ENCODE results near the gene NCKAP1.

Gene NCKAP1

GRCh38 chr2:182962641-182963040 lies 75.6 kb downstream of the NCKAP1 start:
- TF ChIP-seq CTCF (IDR thresholded peaks at IDR 0.05): no peak

- no peak for TF ChIP-seq CTCF (IDR thresholded peaks at IDR 0.05)
Measured at GRCh38 chr2:182954789-182955188, 83.5 kb downstream of the NCKAP1 start.

GRCh38 chr2:182952741-182953450 lies 85.4 kb downstream of the NCKAP1 start:
- no peak for TF ChIP-seq CTCF (IDR thresholded peaks at IDR 0.05)

GRCh38 chr2:182951948-182952663 lies 86.2 kb downstream of the NCKAP1 start:
- no peak for TF ChIP-seq CTCF (IDR thresholded peaks at IDR 0.05)

GRCh38 chr2:182950546-182950945 lies 87.7 kb downstream of the NCKAP1 start:
- no peak for TF ChIP-seq CTCF (IDR thresholded peaks at IDR 0.05)

- TF ChIP-seq CTCF (IDR thresholded peaks at IDR 0.05): no peak
Measured at GRCh38 chr2:182949572-182950189, 88.6 kb downstream of the NCKAP1 start.

- no peak for TF ChIP-seq CTCF (IDR thresholded peaks at IDR 0.05)
Measured at GRCh38 chr2:182949052-182949451, 89.2 kb downstream of the NCKAP1 start.

Measured in LNCAP (cell line).